Panc1 (cell line): ENCODE results near the gene MAGI1. TPM values are rescaled to one million over a fixed set of nuclear protein-coding genes. Genes with fewer than 3 reads are reported as not detected.

Experiments used
- ATAC-seq: fragments of 200-7000 bp; cut with Tn5 transposase; 2 replicates; pipeline ENCODE4 v1.9.1; 2020; ENCODE audit warnings: mild to moderate bottlenecking, moderate library complexity
- BruUV-seq: library from RNA; stranded (reverse); fragments of 400-500 nt; replicated peaks from 2 replicates; lab custom pipeline; 2021; lab: Mats Ljungman, UMichigan
- CTCF ChIA-PET: fragments of 300-600 bp; sonication (Branson Sonifier 250); formaldehyde crosslinking; loops from one replicate; lab custom pipeline; 2022; ENCODE audit warnings: antibody characterized with exemption; lab: Charles Lee
- POLR2A ChIA-PET: fragments of 300-600 bp; sonication (Branson Sonifier 250); formaldehyde crosslinking; loops from one replicate; lab custom pipeline; 2022; ENCODE audit warnings: antibody characterized with exemption; lab: Charles Lee
- DNase-seq: peaks from one replicate; pipeline ENCODE4 v3.0.0-alpha.2; 2010; ENCODE audit warnings: low read depth, low spot score
- H3K27ac ChIP-seq: 2 replicates; pipeline ENCODE4 v1.5.1; 2011; ENCODE audit warnings: mild to moderate bottlenecking, low read length, inconsistent platforms
- H3K27me3 ChIP-seq: fragments of 200-500 bp; sonication (Bioruptor generic); 2 replicates; pipeline ENCODE4 v1.6.0; 2014; ENCODE audit warnings: low read length, inconsistent platforms; ENCODE audit not compliant: control insufficient read depth, insufficient read depth
- H3K36me3 ChIP-seq: fragments of 200-500 bp; sonication (Bioruptor generic); 2 replicates; pipeline ENCODE4 v1.5.1; 2014; ENCODE audit warnings: inconsistent platforms, mild to moderate bottlenecking, low read length, moderate library complexity; ENCODE audit not compliant: control insufficient read depth, insufficient read depth
- H3K4me1 ChIP-seq: 2 replicates; pipeline ENCODE4 v1.5.1; 2011; ENCODE audit warnings: inconsistent platforms, mild to moderate bottlenecking, low read length, moderate library complexity; ENCODE audit not compliant: control insufficient read depth, insufficient read depth
- H3K4me3 ChIP-seq, 2 experiments: 2 replicates each; pipeline ENCODE4 v1.5.1; 2011 to 2012; ENCODE audit warnings: low read depth in 2 of 2, low read length in 2 of 2, mild to moderate bottlenecking in 2 of 2, inconsistent platforms in 1 of 2, moderate library complexity in 1 of 2
- H3K9me3 ChIP-seq: fragments of 200-500 bp; sonication (Bioruptor generic); 2 replicates; pipeline ENCODE4 v1.5.1; 2014; ENCODE audit warnings: low read depth, mild to moderate bottlenecking, inconsistent platforms, low read length, moderate library complexity; ENCODE audit not compliant: control insufficient read depth, insufficient read depth
- POLR2AphosphoS5 ChIP-seq: IDR thresholded peaks from 2 replicates; pipeline ENCODE4 v1.6.1; 2012; ENCODE audit warnings: mild to moderate bottlenecking, low read depth, low read length, moderate library complexity
- SIN3A ChIP-seq: IDR thresholded peaks from 2 replicates; pipeline ENCODE4 v1.6.1; 2012; ENCODE audit warnings: low read depth, mild to moderate bottlenecking, low read length, moderate library complexity, borderline replicate concordance; ENCODE audit not compliant: insufficient read depth
- TCF7L2 ChIP-seq: IDR thresholded peaks from 2 replicates; pipeline ENCODE4 v1.6.1; 2011; ENCODE audit warnings: mild to moderate bottlenecking, low read depth, low read length, inconsistent platforms
- in situ Hi-C: cut with HindIII; loops from 2 replicates; pipeline ENCODE4 v1.10.0; 2016; ENCODE audit warnings: low sequenced_read_pairs, low pct_unique_long_range_greater_than_20kb
- intact Hi-C: fragments of 100-400 bp; cut with micrococcal nuclease; formaldehyde crosslinking; loops from one replicate; pipeline ENCODE4 v1.10.0; 2022; ENCODE audit not compliant: unreplicated experiment
- total RNA-seq: library from RNA; stranded (reverse); gene quantifications from one replicate; pipeline ENCODE4 v1.2.1, GENCODE V29; 2021; ENCODE audit not compliant: unreplicated experiment
- TF ChIP-seq, protein P1 (sequence below), 2 experiments: IDR thresholded peaks; 2 replicates each; pipeline ENCODE4 v1.6.1; 2011 to 2012; ENCODE audit warnings: low read depth in 2 of 2, control low read depth in 1 of 2, low read length in 1 of 2, mild to moderate bottlenecking in 1 of 2, moderate library complexity in 1 of 2; ENCODE audit not compliant: insufficient read depth in 1 of 2
- TF ChIP-seq, protein P2 (sequence below): fragments of 450-650 bp; IDR thresholded peaks from 2 replicates; pipeline ENCODE4 v1.5.1; 2017; ENCODE audit warnings: mild to moderate bottlenecking

The MAGI1 gene
- total RNA-seq, 1 experiment from 2014 or later: 9.5 TPM

GRCh38 chr3:65490114-65490513 lies 548.6 kb downstream of the MAGI1 start:
- Histone ChIP-seq H3K27me3 (no peaks in the 10 kb centered on the region), H3K4me1 (no peaks in the 10 kb centered on the region), H3K36me3 (no peaks in the 10 kb centered on the region), H3K4me3 (no peak overlapping the region), H3K9me3 (no peaks in the 10 kb centered on the region), H3K27ac (no peak overlapping the region)
- in situ Hi-C loops (no loop called here), intact Hi-C loops (no loop called here)
- no peak for ATAC-seq
- no peak for DNase-seq
- BruUV-seq: no TSS peak
- POLR2A ChIA-PET: no interaction called here
- CTCF ChIA-PET: no interaction called here
- TF ChIP-seq, protein P1, sequence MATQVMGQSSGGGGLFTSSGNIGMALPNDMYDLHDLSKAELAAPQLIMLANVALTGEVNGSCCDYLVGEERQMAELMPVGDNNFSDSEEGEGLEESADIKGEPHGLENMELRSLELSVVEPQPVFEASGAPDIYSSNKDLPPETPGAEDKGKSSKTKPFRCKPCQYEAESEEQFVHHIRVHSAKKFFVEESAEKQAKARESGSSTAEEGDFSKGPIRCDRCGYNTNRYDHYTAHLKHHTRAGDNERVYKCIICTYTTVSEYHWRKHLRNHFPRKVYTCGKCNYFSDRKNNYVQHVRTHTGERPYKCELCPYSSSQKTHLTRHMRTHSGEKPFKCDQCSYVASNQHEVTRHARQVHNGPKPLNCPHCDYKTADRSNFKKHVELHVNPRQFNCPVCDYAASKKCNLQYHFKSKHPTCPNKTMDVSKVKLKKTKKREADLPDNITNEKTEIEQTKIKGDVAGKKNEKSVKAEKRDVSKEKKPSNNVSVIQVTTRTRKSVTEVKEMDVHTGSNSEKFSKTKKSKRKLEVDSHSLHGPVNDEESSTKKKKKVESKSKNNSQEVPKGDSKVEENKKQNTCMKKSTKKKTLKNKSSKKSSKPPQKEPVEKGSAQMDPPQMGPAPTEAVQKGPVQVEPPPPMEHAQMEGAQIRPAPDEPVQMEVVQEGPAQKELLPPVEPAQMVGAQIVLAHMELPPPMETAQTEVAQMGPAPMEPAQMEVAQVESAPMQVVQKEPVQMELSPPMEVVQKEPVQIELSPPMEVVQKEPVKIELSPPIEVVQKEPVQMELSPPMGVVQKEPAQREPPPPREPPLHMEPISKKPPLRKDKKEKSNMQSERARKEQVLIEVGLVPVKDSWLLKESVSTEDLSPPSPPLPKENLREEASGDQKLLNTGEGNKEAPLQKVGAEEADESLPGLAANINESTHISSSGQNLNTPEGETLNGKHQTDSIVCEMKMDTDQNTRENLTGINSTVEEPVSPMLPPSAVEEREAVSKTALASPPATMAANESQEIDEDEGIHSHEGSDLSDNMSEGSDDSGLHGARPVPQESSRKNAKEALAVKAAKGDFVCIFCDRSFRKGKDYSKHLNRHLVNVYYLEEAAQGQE (IDR thresholded peaks at IDR 0.05; ENCODE audit: insufficient read depth in 1 of 2, low read depth in 2 of 2, low read length in 1 of 2): no peak
- TF ChIP-seq, protein P2, sequence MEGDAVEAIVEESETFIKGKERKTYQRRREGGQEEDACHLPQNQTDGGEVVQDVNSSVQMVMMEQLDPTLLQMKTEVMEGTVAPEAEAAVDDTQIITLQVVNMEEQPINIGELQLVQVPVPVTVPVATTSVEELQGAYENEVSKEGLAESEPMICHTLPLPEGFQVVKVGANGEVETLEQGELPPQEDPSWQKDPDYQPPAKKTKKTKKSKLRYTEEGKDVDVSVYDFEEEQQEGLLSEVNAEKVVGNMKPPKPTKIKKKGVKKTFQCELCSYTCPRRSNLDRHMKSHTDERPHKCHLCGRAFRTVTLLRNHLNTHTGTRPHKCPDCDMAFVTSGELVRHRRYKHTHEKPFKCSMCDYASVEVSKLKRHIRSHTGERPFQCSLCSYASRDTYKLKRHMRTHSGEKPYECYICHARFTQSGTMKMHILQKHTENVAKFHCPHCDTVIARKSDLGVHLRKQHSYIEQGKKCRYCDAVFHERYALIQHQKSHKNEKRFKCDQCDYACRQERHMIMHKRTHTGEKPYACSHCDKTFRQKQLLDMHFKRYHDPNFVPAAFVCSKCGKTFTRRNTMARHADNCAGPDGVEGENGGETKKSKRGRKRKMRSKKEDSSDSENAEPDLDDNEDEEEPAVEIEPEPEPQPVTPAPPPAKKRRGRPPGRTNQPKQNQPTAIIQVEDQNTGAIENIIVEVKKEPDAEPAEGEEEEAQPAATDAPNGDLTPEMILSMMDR: no peak
- no peak for TF ChIP-seq POLR2AphosphoS5
- TF ChIP-seq SIN3A: no peak
- TF ChIP-seq TCF7L2: no peak

DNA sequence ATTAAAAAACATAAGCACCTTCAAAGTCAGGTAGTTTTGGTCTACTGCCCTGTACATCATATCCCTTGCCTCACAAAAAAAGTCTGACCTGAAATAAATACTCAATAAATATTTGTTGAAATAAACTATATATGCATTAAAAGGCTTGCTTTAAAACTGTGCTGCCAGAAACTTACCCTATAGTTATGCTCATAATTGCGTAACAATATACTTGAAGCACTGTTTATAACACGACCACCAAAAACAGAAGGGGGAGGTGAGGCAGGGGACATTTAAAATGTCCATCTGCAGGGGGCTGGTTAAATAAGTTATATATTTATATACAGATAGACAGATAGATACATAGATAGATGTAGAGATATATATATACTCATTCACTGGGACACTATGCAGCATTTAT lies 549.5 kb downstream of the MAGI1 start:
- Histone ChIP-seq H3K27ac (no peak overlapping the region), H3K9me3 (no peaks in the 10 kb centered on the region), H3K27me3 (no peaks in the 10 kb centered on the region), H3K4me3 (no peak overlapping the region), H3K36me3 (no peaks in the 10 kb centered on the region), H3K4me1 (no peaks in the 10 kb centered on the region)
- ChIA-PET POLR2A (no interaction called here), CTCF (no interaction called here)
- BruUV-seq: no TSS peak
- ATAC-seq (no peak), DNase-seq (no peak)
- intact Hi-C loops: no loop called here
- in situ Hi-C loops: no loop called here
- TF ChIP-seq POLR2AphosphoS5 (no peak), TCF7L2 (no peak), SIN3A (no peak)
- TF ChIP-seq, protein P2: no peak
- TF ChIP-seq, protein P1 (IDR thresholded peaks at IDR 0.05; ENCODE audit: insufficient read depth in 1 of 2, low read depth in 2 of 2, low read length in 1 of 2): no peak
